Panc1 (cell line): ENCODE results near the gene GZMM.

Experiments
- CTCF ChIP-seq: fragments of 450-650 bp; IDR thresholded peaks from 2 replicates; pipeline ENCODE4 v1.5.1; 2017; ENCODE audit warnings: mild to moderate bottlenecking
- POLR2AphosphoS5 ChIP-seq: IDR thresholded peaks from 2 replicates; pipeline ENCODE4 v1.6.1; 2012; ENCODE audit warnings: mild to moderate bottlenecking, low read depth, low read length, moderate library complexity

- TF ChIP-seq CTCF: no peak
- no peak for TF ChIP-seq POLR2AphosphoS5
Measured at GRCh38 chr19:556611-557382, 12.9 kb downstream of the GZMM start.
